Colonic mucosa (tissue), 4 donors: ENCODE measurements around the gene PIP4K2C. TPM values are rescaled to one million over a fixed set of nuclear protein-coding genes. Genes with fewer than 3 reads are reported as not detected.
A peak's percentile ranks its signal among the peaks of the same experiment; 100 is the strongest.

Experiments used
- DNase-seq: peaks from one replicate; pipeline ENCODE4 v3.0.0-alpha.2; 2020
- H3K27ac ChIP-seq: fragments of 200-600 bp; one replicate; pipeline ENCODE4 v1.8.0; 2021
- H3K27me3 ChIP-seq: fragments of 200-600 bp; one replicate; pipeline ENCODE4 v1.8.0; 2021
- H3K36me3 ChIP-seq: fragments of 200-600 bp; one replicate; pipeline ENCODE4 v1.8.0; 2021
- H3K4me1 ChIP-seq: fragments of 200-600 bp; one replicate; pipeline ENCODE4 v1.8.0; 2021; ENCODE audit warnings: mild to moderate bottlenecking
- H3K4me3 ChIP-seq: fragments of 200-600 bp; one replicate; pipeline ENCODE4 v1.8.0; 2021
- H3K9ac ChIP-seq, 2 donors: one replicate each; pipeline ENCODE4 v1.7.0; 2013; ENCODE audit warnings: control low read depth in 2 of 2, low read depth in 2 of 2, low read length in 2 of 2
- H3K9me3 ChIP-seq: fragments of 200-600 bp; one replicate; pipeline ENCODE4 v1.8.0; 2021
- intact Hi-C: fragments of 100-400 bp; cut with DNase I; formaldehyde crosslinking; loops from one replicate; pipeline ENCODE4 v1.14.1; 2022
- total RNA-seq, 2 donors: library from RNA; stranded (reverse); fragmentation: NEBNext Ultra II Directional in 1 of 2; extraction: Animal tissue kit (Norgen Biotek cat#: 25700) in 1 of 2; gene quantifications; one replicate each; pipeline ENCODE4 v1.2.1, GENCODE V29; 2021
- TF ChIP-seq, protein P1 (sequence below): fragments of 200-600 bp; IDR thresholded peaks from one replicate; pipeline ENCODE4 v1.8.0; 2022; ENCODE audit warnings: antibody characterized with exemption, mild to moderate bottlenecking
- donor health status: healthy.
- donor health status: DM: no; HTN: no; CAD: no.
- donor health status: DM: no; HTN: no; CAD: no.

The PIP4K2C gene
- total RNA-seq, 2 donors from 2014 or later: 43.6 to 60.2 TPM

DNA sequence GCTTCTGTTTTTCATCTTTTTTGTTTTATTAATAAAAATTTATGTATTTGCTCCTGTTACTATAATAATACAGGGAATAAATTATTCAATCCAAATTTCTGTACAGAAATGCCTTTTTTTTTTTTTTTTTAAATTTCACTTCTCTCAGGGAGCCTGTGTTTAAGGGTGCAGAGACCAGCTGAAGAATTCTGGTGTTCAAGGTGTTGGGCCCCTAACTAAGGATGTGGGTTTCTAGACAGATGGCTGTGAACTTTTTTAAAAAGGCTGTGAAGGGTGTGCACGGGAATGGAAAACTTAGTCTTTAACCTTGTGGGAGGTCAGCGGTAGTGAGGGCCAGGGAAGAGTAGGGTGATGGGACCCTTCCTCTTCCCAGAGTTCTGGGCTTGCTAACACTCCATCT, 12.3 kb downstream of the PIP4K2C start:
- Histone ChIP-seq H3K9ac (no peak overlapping the region), H3K4me1 (no peaks in the 10 kb centered on the region), H3K36me3 (no peaks in the 10 kb centered on the region), H3K27me3 (no peaks in the 10 kb centered on the region), H3K27ac (peak overlapping the region; percentile 6), H3K4me3 (no peak overlapping the region), H3K9me3 (no peaks in the 10 kb centered on the region)
- no peak for DNase-seq
- TF ChIP-seq, protein P1, sequence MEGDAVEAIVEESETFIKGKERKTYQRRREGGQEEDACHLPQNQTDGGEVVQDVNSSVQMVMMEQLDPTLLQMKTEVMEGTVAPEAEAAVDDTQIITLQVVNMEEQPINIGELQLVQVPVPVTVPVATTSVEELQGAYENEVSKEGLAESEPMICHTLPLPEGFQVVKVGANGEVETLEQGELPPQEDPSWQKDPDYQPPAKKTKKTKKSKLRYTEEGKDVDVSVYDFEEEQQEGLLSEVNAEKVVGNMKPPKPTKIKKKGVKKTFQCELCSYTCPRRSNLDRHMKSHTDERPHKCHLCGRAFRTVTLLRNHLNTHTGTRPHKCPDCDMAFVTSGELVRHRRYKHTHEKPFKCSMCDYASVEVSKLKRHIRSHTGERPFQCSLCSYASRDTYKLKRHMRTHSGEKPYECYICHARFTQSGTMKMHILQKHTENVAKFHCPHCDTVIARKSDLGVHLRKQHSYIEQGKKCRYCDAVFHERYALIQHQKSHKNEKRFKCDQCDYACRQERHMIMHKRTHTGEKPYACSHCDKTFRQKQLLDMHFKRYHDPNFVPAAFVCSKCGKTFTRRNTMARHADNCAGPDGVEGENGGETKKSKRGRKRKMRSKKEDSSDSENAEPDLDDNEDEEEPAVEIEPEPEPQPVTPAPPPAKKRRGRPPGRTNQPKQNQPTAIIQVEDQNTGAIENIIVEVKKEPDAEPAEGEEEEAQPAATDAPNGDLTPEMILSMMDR: no peak
- intact Hi-C loops: no loop called here

DNA sequence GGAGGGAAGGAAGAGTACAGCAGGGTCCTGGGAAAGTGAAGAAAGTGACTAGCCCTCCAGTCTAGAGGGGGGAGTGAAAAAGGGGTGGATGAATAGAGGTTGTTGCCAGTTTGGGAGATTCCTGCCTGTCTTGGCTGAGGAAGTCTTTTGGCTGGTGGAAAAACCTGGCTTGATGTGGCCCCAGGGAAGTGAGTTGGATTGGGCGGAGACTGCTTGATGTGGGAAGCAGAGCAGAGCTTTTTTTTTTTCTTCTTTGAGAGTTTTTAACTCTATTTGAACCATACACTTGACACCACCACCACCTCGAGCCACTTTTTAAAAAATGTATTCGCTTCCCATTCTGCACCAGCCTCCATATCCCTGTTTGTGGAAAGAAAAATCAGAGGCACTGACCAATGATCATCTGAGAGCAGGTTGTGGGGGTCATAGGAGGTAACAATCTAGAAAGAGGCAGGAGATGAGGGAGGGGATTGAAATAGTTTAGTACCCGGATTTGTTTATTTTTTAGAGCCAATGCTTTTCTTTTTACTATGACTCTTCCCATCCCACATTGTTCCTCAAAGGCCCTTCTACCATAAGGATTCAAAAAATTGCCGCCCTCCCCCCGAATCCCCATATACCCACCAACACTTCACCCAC, 12.9 kb downstream of the PIP4K2C start:
- Histone ChIP-seq H3K27me3 (no peaks in the 10 kb centered on the region), H3K27ac (peak overlapping the region; percentile 61), H3K4me1 (no peaks in the 10 kb centered on the region), H3K4me3 (peak overlapping the region; percentile 49), H3K36me3 (no peaks in the 10 kb centered on the region), H3K9me3 (no peaks in the 10 kb centered on the region), H3K9ac (peak overlapping the region; percentile 47 to 73)
- TF ChIP-seq, protein P1: no peak
- intact Hi-C loops: no loop called here
- DNase-seq: peak; percentile 38

DNA sequence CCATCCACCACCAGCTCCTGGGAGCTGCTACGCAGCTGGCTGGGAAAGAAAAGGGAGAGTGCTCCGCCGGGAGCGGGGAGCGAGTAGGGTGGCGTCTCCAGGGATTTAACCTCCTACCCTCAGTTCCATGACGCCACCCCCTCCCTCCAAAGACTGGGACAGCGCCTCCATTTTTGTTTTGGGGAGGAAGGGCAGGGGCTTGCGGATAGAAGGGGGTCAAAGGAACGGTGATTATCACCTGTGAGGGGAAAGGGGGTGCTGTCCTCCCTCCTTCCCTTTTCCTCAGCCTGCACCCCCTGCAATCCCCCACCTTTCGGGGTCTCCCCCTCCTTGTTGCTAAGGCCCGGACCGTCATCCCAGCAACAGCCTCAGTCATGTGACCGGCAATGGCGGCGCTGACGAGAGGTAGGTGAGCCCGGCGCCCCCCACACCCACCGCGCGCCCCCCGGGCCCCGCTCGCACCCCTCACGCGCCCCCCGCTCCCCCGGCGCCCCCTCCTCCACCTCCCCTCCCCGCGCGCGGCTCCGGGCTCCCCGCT, 13.5 kb downstream of the PIP4K2C start, which contains the start of gene DTX3:
DTX3 (plus strand) TSS at position 371 of the 538 bp plus-strand sequence. CDS start 1,694 bp downstream, outside the sequence.
- Histone ChIP-seq H3K27me3 (no peaks in the 10 kb centered on the region), H3K4me3 (peak within 1 kb of the TSS; percentile 49), H3K36me3 (no peaks in the 10 kb centered on the region), H3K4me1 (no peaks in the 10 kb centered on the region), H3K9me3 (no peaks in the 10 kb centered on the region), H3K27ac (peak within 1 kb of the TSS; percentile 61), H3K9ac (peak within 1 kb of the TSS; percentile 51 to 73)
- intact Hi-C loops: no loop called here
- peak; percentile 31 for DNase-seq
- TF ChIP-seq, protein P1: no peak

DNA sequence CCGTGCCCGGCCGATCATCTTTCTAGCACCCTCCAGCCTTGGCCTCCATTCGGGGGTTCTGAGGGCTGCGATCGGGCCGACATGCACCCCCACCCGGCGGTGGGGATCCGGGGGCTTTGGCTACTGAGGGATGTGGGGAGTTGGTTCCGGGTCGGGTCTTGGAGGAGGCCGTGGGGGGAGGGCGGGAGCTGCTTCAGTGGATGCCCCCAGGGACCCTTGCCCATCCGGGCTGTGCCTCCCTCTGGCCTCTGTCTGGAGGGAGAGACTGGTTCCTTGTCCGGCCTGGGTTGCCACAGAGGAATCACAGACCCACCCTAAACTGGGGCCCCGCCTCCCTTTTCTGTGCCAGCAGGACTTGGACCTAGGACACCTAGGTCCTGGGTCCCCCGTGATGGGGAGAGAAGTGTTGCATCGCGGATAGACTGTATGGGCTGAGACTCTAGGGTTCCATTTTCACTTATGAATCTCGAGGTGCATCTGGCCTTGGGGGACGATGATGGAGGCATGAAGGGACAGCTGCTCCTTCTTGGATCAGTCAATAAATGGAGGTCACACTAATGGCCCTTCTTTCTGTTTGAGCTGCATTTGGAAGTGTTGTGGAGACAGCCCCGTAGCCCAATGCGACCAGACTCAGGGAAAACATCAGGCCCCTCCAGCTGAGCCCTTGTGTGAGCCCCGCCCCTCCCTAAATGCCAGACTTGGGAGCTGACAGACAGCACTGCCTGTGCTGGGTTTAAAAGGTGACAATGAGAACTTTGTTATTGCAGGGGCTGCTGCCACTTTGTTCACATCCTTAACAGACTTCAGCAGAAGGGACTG, 14.2 kb downstream of the PIP4K2C start:
- DNase-seq: peak; percentile 50
- peak overlapping the region; percentile 51 to 72 for H3K9ac ChIP-seq
- H3K4me3 ChIP-seq: peak overlapping the region; percentile 49
- H3K27ac ChIP-seq: peak overlapping the region; percentile 61
- H3K27me3 ChIP-seq: no peaks in the 10 kb centered on the region
- intact Hi-C loops: no loop called here
- H3K36me3 ChIP-seq: no peaks in the 10 kb centered on the region
- H3K9me3 ChIP-seq: no peaks in the 10 kb centered on the region
- no peaks in the 10 kb centered on the region for H3K4me1 ChIP-seq
- TF ChIP-seq, protein P1: no peak

DNA sequence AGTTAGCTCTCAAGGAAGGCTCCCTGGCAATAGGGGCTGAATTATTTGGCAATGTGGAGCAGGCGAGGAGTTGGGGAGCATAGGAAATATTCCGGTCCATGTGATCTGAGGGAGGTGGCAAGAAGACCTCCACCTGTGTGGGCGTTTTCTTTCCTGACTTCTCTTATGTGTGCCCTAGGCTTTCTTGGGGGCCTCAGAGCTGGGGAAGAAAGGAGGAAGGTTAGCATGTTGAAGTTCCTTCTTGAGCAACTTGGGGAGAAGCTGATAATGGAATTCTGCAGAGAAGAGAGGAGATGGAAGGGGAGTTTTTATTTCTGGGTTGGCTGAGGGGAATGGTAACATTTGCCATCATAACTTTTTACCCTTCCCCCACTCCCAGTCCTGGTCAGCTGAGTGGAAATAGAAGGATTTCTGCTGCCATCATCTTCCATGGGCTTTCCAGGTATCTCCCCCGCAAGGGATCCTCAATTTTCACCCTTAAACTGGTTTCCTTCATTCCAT, 14.9 kb downstream of the PIP4K2C start:
- Histone ChIP-seq H3K4me3 (no peak overlapping the region), H3K27me3 (peaks cover 3% of the 10 kb centered on the region), H3K9me3 (no peaks in the 10 kb centered on the region), H3K9ac (no peak overlapping the region), H3K36me3 (no peaks in the 10 kb centered on the region), H3K27ac (no peak overlapping the region), H3K4me1 (no peaks in the 10 kb centered on the region)
- no peak for DNase-seq
- TF ChIP-seq, protein P1: no peak
- intact Hi-C loops: no loop called here
